EL (cell line): ENCODE measurements around the gene SUGCT.
"Not testable (repeated sequence)": the region's sequence is repeated elsewhere in the genome, so short reads cannot be mapped to it uniquely, and the experiment has no call there.

ENCODE experiments used
- DNase-seq: peaks from one replicate; pipeline ENCODE4 v3.0.0-alpha.2; 2016

Gene SUGCT

DNA sequence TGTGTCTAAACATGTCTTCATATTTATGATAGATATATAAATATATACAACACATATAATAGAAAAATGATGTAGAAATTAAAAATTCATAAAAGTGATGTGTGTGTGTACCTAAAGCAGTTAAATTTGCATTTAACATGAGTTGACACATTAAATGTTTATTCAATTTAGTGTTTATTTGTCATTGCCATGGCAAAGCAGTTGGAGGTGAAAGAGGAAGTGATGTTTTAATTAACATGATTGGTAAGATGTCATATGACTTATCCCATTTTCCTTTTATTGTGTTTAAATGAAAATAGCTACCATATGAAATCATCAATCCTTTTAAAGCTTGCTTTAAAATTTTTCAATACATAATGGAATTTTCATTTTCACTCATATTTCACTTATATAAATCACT lies 452.6 kb downstream of the SUGCT start:
- DNase-seq = no peak

DNA sequence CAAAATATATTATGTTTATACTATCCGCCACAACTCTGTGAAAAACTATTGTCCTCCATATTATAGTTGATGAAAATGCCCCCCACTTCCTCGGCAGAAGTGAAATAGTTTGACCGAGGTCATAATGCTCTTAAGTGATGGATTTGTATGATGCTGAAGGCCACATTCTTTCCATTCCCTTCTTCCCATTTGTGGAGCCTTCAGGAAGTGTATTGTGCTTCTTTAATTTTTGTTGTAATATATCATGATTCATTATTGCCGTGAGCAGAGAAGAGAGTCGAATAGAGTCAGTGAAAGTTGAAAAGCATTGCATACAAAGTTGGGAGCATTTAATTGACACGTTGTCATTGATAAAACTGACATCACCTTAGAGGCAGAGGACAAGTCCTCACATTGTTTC lies 460.3 kb downstream of the SUGCT start:
- DNase-seq = no peak

DNA sequence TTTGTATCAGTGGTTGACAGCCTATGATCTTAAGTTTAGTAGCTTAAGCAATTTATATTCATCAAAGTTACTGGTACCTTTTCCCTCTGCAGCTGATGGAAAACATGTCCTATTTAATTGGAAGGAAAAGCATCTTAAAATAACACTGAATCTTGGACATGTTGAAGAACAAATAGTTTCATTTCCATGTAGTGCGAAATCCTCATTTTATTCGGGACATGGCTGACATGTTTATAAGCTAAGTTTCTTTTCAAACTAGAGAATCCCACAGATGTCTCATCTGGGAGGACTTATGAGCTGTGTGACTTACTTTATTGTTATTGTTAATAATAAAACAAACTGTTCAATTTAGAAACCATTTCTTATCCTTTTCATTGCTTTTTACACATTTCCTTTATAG lies 461.0 kb downstream of the SUGCT start:
- no peak for DNase-seq

DNA sequence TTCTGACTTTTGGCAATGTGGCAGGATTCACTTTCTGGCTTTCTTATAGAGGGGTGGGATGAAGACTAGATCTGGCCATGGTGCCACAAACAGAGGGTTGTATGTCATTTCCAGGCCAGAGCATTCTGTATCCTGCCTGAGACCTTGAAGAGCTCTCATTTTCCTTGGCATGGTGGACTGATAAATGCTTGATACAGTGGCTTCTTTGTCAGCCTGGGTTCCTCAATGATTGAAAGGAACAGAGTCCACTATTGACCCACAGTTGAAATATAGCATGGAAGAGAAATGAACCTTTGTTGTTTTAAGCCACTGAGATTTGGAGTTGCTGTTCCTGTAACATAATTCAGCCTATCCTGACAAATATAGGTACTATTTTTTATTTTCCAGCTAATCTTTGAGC lies 462.7 kb downstream of the SUGCT start:
- no peak for DNase-seq

DNA sequence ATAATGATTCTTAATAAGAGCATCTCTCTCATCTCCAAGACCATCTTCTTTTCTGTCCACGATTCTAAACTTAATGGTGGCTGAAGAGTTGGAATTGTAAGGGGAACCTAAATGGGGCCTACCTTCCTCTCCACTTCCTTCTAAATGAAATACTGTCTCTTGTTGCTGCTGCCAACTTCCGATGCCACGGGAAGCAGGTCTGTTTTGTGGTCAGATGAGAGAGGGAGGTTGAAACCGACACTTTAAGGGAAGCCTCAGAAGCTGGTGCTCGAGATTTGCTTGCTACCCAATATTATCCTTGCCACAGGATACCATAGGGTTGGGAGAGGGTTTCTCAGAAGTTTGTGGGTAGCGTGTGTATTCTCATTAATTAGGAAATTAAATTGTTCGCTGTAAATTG lies 464.1 kb downstream of the SUGCT start:
- DNase-seq = no peak

DNA sequence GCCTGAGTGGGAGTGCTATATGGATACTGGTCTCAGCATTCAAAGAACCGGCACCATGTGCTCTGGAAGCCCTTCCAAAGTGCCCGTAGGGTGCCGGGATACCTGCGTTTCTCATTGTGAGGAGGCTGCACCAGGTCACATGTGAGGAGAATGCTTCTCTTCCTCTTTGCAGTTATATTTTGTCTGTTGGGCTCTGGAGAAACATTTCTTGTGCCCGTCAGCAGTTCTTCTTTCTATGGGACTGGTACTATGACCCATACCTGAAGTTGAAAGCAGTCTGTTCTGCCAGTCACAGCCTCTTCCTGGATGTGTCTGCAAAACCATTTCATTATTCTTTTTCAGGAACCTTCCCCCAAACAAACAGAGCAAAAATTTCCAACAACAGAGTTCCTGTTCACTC lies 465.0 kb downstream of the SUGCT start:
- DNase-seq = no peak

DNA sequence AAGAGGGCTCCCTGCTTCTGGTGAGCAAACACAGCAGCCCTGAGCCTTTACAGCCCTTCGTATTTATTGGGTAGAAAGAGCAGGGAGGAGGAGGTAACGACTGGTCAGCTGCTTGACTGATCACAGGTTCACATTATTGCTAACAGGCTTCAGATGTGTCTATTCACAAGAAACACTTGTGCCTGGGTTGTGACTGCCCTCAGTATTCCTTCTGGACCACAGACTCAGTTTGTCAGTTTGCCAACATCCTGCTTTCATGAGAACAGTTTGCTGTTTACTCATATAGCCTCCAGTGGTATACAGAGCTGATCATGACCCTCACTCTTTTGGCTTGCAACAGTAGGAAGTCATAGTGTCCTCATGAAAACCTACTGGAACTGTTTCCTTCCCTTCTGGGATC lies 467.5 kb downstream of the SUGCT start:
- DNase-seq = not testable (repeated sequence)

DNA sequence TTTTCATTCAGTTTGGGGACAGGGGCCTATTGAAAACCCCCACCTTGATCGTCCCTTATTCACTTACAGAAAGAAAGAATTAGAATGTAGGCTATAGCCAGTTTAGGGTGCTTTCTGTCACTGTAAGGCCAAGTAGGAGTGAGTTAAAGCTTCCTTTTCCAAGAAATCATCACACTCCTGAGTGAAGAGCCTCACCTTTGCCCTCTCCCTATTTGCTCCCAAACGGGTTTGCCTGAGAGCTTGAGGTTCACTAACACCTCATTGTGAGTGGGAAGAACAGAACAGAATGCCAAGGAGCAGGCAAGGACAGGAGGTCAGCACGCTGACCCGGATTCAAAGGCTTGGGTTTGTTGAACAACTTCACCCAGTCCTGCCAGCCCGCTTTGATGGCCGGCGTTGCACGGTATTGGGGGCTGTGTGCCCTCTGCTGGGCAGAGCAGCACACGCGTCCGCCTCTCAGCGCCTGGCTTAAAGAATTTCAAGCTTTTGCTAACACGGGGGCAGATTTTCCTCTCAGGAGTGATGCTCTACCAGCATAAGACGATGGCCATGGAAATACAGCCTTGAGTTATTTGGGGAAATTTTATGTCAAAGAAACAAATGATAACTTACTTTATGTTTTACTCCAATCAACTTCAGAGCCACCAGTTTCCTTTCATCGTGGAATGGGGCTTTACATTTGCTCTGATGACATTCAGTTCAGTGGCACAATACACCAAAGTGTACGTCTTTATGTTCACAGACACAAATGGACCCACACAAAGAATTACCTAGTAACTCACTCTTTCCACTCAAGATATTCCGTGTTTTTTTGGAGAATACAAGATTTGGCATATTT lies 470.0 kb downstream of the SUGCT start:
- DNase-seq = peak; percentile 15

DNA sequence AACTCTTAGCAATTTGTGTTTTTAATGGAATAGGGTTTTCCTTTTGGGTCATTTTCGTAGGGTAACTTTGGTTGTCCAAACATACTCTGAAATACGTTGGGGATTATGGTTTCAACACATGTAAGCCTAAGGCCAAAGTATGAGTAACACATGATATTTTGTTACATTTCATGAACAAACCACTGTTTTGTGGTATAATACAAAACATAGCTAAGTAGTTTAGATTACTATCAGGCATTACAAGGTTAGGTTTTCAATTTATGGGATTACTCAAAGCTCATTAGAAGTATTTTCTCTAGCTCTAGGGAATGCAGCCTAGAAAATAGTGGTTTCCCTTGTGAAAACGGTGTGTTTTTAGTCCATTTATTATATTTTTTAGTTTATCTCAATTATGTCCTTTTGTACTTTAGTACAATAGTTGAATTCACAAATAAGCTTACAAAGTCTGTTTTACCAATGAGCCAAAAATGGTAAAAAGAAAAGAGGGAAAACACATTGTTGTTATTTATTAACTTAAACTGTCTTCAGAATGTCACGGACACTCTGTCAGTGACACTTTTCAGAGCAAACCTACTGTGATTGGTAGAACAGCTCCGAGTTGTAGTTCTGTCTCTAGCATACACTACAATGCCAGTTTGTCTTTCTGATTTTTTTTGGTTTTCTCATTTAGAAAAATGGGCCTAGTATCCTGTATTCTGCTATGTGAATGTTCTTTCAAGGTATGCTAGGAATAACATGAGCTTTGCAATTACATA lies 473.7 kb downstream of the SUGCT start:
- peak; percentile 6 for DNase-seq

DNA sequence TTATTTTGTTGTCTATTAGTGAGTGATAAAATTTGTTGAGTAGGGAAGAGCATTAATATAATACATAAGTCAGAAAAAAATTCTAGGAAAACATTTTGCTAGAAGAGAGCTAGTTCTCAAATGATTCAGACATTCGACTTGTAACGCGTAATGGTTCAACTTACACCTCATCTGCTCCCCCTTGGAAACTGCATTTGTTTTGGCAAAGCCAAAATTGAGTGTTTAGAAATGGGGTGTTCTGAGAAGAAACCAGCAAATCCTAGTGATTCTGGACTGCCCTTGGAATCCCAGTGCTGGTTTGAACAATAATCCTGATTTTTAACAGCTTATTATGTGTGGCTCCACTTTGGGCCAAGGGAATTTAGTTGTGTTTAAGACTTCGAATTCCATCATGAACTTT lies 475.7 kb downstream of the SUGCT start:
- DNase-seq = no peak

DNA sequence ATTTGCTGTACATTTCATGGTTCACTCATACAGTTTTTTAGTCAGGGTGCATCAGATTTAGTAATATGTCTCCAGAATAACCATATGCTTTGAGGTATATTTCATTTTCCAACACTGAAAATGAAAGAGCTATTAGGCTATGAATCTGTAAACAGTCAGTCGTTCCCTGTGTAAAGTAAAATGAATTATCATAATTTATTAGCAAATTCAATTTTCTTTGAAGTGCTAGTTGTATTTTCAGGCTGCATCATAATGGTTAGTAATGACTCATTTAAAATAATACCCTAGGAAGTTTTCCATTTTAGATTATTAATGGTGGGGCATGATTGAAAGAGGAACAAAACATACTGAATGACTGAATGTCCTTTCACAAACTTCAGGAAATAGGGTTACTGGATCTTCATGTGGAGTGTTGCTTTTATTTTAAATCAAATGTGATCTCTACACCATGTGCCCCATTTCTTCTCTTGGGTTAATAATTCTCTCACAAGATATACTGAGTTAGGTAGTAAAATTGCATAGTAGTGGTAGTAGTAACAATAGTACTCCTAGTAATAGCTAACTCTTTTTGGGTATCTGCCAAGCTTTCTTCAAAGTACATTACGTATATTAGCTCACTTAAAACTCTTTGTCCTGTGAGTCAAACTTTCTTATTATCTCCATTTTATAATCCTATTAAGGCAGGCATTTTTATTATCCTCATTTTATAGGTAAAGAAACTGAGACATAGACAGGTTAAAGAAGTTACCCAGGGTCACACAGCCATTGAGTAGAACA lies 476.5 kb downstream of the SUGCT start:
- no peak for DNase-seq

DNA sequence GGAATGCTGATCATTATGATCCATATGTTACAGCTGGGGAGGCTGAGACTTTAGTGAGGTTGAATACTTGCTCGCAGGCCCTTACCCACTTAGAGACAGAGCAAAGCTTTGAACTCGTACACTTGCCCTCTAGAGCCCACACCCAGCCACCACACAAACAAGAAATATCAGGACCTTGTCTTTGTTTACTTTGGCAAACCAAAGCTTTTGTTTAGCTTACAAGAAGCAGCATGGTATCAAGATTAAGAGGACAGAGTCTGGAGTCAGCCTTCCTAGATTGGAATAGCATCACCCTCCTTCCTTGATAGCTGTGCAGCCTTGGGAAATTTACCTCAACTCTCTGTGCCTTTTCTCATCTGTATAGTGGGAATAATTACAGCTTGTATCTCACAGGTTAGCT lies 477.5 kb downstream of the SUGCT start:
- no peak for DNase-seq

DNA sequence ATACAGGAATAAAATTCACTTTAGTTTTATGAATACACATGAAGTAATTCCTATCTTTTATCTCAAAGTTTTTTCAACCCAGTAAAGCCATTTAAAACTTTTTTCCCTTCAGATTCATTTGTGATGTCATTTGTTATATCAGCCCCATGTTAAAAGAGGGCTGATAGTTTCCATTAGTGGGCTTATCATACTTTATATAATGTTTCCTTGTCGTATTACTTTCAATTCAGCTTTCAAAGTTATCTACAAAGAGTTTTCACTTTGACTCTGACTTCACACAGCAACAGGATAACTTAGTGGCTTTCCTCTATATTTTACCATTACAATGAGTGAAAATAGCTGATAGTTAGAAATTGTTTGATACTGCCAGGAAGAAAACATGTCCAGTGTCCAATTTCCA lies 484.8 kb downstream of the SUGCT start:
- no peak for DNase-seq

DNA sequence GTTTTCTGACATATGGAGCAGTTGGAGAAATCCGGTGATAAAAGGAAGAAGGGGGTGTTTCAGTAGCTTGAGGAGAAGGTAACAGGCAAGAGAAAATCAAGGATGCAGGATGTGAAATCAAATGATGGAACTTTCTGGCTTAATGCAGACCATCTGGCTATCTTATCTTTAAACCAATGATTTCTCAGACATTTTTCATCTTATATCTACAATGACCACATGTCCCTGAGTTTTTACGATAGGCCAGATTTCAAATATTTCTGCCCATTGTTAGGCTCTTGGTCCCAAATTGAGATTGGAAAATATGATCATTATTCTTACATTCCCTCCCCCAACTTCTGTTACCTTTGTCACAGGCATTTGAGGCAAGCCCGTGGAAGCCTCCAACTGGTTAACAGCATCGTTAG lies 486.8 kb downstream of the SUGCT start:
- DNase-seq = no peak

DNA sequence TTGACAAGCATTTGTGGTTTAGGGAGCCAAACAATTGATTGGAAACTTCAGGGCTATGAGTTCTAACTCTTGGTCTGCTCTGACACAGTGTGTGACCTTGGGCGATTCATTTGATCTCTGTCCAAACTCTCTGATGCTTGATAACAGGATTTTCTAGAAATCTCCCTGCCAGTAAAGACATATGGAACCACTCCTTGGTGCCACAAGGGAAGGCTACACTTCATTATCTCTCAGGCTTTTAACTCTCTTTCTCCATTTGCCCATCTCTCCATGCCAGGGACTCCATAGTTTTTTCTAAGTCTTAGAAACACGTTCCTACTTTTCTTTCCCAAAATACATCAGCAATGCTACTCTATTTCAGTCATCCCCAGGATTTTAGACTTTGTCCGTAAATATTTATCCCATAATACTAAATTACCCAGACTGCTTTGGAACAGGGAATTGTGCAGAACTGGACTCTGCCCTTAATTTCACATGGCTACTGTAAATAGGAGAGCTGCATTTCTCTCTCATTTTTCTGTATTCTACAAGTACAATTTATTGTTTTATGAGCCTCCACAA lies 488.2 kb downstream of the SUGCT start:
- DNase-seq = no peak

DNA sequence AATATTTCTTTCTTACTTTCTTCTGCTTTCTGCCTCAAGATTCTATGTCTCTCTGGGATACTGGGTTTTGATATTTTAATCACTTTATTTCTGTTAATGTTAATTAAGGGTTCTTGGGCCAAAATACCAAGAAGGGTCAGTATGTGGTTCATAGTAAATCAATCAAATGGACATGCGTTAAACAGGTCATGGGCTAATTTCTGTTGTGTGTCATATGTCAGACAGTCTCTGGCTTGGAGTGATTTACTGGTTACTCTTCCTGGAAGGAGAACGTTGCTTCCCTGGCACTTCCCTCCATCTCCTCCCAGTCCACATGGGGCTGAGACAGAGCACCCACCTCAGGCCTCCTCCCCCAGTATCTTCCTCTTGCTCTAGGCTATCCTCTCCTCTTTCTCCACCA lies 489.1 kb downstream of the SUGCT start:
- no peak for DNase-seq

DNA sequence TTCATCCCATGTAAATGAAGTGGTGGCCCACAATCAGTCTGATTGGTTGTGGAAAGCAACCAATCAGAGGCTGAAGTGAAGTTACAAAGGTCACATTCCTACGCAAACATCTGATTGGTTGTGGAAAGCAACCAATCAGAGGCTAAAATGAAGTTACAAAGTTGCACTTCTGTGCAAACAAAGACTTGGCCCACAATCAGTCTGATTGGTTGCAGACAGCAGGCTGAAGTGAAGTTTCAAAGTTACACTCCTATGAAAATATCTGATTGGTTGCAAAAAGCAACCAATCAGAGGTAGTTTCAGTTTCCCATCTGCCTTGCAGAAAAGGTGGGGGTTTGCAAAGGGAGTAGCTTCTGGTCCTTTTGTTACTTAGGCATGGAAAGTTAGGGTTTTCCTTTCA lies 492.6 kb downstream of the SUGCT start:
- DNase-seq = not testable (repeated sequence)

DNA sequence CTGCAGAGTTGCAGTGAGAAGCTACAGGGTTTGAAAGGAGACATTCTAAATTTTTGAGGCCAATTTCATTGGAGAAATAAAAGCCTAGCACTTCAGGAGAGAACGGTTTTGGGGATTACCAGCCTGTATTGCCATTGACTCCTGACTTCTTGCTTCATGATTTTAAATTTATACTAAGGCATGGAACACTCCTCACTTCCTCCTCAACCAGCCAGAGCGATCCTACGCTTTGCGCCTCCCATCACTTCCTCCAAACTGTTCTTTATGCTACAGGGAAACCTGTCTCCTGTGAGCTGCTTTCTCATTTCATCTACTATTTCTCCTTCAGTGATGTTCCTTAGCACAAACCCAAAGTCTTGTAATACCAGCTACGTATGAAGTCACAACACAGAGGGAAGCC lies 495.1 kb downstream of the SUGCT start:
- no peak for DNase-seq

DNA sequence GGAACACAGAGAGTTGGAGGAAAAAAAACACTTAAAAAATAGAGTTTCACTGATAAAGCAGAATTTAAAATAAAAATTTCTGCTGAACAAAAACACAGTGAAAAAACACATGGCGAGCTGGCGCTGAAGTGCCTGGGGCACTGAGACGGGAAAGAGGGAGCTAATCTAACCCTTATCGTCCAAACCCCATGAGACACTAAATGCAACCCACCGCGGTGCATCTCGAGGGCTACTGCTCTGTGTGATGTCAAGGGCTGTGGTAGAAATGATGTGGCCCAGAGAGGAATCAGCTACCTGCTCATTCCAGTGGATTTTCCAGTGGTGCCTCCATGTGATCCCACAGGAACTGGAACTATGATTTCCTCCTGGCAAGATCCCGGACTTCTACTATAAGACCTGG lies 499.3 kb downstream of the SUGCT start:
- no peak for DNase-seq

DNA sequence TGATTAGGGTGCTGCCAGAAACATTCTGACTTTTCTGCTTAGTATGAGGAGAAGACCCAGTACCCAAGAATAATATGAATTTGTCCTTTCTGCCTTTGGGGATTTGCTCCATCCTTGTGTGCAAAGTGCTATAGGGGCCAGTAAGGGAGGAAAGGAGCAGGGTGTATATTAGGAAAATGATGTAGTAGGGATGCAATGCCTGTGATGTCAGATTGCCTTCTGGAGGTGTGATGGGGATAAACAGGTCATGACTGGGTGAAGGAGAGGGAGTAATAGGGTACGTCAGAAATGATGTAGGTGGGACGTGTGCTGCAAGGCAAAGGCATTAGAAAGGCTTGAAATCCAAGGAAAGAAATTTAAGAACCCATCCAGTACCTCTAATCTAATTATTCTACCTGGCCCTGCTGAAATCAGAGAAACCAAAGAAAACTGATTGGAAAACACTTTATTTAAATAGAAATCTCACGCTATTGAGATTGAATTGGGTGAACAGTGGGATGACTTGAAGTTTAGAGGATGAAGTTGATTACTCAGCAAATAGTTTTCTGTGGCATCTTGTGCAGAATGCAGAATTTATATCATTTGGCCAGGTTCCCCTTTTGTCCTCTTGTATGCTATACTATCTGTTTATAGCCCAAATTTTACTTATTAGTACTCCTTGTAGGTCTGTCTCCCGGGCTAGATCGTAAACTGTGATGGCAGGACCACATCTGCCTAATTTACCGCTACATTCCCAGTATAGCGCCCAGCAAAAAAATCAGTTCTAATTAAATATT lies 503.9 kb downstream of the SUGCT start:
- DNase-seq = no peak

DNA sequence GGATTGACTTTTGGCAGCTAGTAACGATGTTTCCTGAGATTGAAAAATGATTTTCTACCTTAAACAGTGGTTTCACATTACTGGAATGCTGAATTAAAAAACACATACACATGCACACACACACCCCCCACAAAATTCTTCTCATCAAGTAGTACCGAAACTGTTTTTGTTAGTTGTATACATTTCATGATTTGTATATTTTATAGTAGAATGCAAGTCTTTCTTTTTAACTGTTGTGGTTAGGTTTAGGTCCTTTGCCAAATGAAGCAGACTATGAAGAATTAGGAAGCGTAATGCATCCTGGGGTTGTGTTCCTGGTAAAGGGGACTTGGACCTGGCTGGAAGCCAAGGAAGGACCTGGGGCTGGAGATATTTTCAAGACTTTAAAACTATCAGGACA lies 505.8 kb downstream of the SUGCT start:
- DNase-seq = no peak

DNA sequence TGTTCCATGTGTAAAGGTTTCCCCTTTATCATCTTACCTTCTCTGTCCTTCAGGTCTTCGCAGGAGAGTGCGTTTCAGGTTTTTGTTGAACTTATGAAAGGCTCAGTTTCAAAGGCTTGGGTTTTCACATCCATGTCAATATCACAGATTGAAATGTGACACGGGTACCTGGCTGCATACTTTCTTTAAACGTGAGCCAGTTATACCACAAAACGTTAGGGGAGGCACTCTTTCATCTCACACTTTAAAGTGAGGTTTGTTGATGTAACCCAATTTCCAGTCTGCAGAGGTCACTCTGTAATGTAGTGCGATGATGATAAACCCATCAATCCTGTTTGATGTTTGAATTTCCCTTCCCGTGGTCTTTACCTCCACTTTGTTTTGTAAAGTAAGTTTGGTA lies 506.9 kb downstream of the SUGCT start:
- no peak for DNase-seq

DNA sequence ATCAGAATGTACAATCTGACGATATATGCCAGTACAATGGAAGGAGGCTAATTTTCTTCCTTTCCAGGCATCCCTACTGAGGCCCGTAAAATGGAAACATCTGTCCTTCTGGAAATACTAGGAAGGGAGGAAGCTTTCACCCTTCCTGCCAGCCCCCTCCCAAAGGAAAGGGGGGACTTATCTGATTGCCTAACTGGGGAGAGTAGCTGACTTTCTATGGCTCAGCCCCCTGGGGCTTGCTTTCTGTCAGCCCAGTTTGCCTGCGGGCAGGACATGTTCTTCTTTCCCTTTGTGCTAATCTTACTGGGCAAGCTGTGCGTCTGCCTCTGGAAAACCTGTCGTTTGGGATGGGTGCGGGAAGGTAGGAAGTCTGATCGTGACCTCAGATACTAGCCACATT lies 508.9 kb downstream of the SUGCT start:
- no peak for DNase-seq
